ENCODE measurements around the gene MPRIP. TPM values are rescaled to one million over a fixed set of nuclear protein-coding genes. Genes with fewer than 3 reads are reported as not detected.

MPRIP gene
- total RNA-seq, 1 experiment from 2014 or later, result 140 TPM

DNA sequence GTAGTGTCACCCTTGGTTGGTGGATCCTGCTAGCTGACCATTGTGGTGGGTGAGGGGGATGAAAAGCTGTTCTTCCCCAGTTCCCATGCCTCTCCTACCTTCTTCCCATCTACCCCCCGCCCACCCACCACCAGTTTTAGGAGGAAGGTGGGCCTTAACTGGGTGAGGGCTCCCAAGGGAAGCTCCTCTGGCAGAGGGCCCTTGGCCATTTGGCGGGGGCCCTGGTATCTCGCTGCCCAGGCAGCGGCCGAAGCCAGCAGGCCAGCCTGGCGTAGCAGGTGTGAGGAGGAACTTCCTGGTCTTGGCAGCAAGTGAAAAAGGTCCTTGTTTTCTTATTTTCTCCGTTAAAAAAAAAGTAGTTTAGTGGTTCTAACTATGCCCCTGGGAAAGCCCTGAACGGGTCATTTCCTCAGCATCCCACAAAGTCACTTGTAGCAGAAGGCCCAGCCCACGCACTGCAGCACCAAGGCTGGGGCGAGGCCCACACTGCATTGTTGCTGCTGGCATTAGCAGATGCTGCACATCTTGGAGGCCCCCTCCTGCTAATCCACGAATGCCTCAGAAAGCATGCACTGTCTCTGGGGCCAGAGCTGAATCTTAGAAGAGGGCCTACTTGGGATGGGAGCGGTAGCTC, 72.5 kb downstream of the MPRIP start:
- Mint-ChIP-seq H3K27me3 (ENCODE audit: low read depth) (no peaks in the 10 kb centered on the region), H3K9me3 (no peaks in the 10 kb centered on the region), H3K27ac (no peak overlapping the region), H3K36me3 (no peaks in the 10 kb centered on the region), H3K4me1 (peaks cover under 1% of the 10 kb centered on the region; the same call in 1 of the 2 replicates), H3K4me3 (no peak overlapping the region)
- no peak for ATAC-seq
- no peak for DNase-seq (ENCODE audit: low spot score)
- CTCF ChIA-PET, result interaction anchor here (1.2 to 2.1 kb wide), 2 partner anchors 27 to 32 kb away, joined by 3 to 14 read pairs; no protein-coding TSS in a partner anchor
- POLR2A ChIA-PET, result no interaction called here
- no peak for TF ChIP-seq NR2C2 (CRISPR knock-in tag; IDR thresholded peaks at IDR 0.05)
- no peak for TF ChIP-seq HMGA2 (CRISPR knock-in tag; IDR thresholded peaks at IDR 0.05)
- no peak for TF ChIP-seq TCF7 (CRISPR knock-in tag; IDR thresholded peaks at IDR 0.05; ENCODE audit: low read depth)
- no peak for TF ChIP-seq ZNF138 (CRISPR knock-in tag; conservative IDR thresholded peaks at IDR 0.05)
- TF ChIP-seq TEAD1 (CRISPR knock-in tag; IDR thresholded peaks at IDR 0.05), result no peak
- TF ChIP-seq NFATC4 (CRISPR knock-in tag; IDR thresholded peaks at IDR 0.05), result no peak
- TF ChIP-seq, protein P1, sequence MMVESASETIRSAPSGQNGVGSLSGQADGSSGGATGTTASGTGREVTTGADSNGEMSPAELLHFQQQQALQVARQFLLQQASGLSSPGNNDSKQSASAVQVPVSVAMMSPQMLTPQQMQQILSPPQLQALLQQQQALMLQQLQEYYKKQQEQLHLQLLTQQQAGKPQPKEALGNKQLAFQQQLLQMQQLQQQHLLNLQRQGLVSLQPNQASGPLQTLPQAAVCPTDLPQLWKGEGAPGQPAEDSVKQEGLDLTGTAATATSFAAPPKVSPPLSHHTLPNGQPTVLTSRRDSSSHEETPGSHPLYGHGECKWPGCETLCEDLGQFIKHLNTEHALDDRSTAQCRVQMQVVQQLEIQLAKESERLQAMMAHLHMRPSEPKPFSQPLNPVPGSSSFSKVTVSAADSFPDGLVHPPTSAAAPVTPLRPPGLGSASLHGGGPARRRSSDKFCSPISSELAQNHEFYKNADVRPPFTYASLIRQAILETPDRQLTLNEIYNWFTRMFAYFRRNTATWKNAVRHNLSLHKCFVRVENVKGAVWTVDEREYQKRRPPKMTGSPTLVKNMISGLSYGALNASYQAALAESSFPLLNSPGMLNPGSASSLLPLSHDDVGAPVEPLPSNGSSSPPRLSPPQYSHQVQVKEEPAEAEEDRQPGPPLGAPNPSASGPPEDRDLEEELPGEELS (CRISPR knock-in tag; IDR thresholded peaks at IDR 0.05), result no peak
- no peak for TF ChIP-seq ZBTB21 (CRISPR knock-in tag; IDR thresholded peaks at IDR 0.05; ENCODE audit: borderline replicate concordance)
- TF ChIP-seq, protein P2, sequence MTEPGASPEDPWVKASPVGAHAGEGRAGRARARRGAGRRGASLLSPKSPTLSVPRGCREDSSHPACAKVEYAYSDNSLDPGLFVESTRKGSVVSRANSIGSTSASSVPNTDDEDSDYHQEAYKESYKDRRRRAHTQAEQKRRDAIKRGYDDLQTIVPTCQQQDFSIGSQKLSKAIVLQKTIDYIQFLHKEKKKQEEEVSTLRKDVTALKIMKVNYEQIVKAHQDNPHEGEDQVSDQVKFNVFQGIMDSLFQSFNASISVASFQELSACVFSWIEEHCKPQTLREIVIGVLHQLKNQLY (CRISPR knock-in tag; IDR thresholded peaks at IDR 0.05), result no peak
- TF ChIP-seq MYBL2 (CRISPR knock-in tag; IDR thresholded peaks at IDR 0.05), result no peak

DNA sequence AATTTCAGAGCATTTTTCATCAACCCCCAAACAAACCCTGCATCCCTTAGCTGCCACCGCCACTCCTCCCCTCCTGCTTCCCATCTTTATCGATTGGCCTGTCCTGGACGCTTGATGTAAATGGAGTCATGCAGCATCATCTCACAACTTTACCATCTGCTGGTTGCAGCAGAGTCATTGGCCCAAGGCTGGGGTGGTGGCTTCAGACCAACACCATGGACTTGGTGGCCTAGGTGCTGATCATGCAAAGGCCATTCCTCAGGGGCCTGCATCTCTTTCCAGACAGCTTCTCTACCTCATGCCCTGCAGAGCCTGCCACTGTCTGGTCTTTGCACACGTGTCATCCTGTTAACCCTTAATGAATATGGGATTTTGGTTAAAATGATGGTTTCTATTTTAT, 73.4 kb downstream of the MPRIP start:
- H3K27me3 Mint-ChIP-seq (ENCODE audit: low read depth), result no peaks in the 10 kb centered on the region
- no peaks in the 10 kb centered on the region for H3K36me3 Mint-ChIP-seq
- POLR2A ChIA-PET, result interaction anchor here (0.6 kb wide), 1 partner anchor 165 kb away, joined by 4 read pairs; no protein-coding TSS in a partner anchor
- TF ChIP-seq, protein P3, sequence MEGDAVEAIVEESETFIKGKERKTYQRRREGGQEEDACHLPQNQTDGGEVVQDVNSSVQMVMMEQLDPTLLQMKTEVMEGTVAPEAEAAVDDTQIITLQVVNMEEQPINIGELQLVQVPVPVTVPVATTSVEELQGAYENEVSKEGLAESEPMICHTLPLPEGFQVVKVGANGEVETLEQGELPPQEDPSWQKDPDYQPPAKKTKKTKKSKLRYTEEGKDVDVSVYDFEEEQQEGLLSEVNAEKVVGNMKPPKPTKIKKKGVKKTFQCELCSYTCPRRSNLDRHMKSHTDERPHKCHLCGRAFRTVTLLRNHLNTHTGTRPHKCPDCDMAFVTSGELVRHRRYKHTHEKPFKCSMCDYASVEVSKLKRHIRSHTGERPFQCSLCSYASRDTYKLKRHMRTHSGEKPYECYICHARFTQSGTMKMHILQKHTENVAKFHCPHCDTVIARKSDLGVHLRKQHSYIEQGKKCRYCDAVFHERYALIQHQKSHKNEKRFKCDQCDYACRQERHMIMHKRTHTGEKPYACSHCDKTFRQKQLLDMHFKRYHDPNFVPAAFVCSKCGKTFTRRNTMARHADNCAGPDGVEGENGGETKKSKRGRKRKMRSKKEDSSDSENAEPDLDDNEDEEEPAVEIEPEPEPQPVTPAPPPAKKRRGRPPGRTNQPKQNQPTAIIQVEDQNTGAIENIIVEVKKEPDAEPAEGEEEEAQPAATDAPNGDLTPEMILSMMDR (IDR thresholded peaks at IDR 0.05), result no peak
- TF ChIP-seq, protein P4, sequence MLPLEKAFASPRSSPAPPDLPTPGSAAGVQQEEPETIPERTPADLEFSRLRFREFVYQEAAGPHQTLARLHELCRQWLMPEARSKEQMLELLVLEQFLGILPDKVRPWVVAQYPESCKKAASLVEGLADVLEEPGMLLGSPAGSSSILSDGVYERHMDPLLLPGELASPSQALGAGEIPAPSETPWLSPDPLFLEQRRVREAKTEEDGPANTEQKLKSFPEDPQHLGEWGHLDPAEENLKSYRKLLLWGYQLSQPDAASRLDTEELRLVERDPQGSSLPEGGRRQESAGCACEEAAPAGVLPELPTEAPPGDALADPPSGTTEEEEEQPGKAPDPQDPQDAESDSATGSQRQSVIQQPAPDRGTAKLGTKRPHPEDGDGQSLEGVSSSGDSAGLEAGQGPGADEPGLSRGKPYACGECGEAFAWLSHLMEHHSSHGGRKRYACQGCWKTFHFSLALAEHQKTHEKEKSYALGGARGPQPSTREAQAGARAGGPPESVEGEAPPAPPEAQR (CRISPR knock-in tag; IDR thresholded peaks at IDR 0.05), result no peak
- TF ChIP-seq ZNF232 (CRISPR knock-in tag; IDR thresholded peaks at IDR 0.05) (no peak), NR3C1 (CRISPR knock-in tag; conservative IDR thresholded peaks at IDR 0.05; ENCODE audit: low read depth) (no peak), FOXJ3 (CRISPR knock-in tag; IDR thresholded peaks at IDR 0.05; ENCODE audit: borderline replicate concordance) (no peak), MXD4 (CRISPR knock-in tag; IDR thresholded peaks at IDR 0.05; ENCODE audit: borderline replicate concordance) (no peak), TCF7 (CRISPR knock-in tag; IDR thresholded peaks at IDR 0.05; ENCODE audit: low read depth) (no peak), SOX15 (CRISPR knock-in tag; IDR thresholded peaks at IDR 0.05) (no peak)
- TF ChIP-seq, protein P5, sequence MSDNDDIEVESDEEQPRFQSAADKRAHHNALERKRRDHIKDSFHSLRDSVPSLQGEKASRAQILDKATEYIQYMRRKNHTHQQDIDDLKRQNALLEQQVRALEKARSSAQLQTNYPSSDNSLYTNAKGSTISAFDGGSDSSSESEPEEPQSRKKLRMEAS (CRISPR knock-in tag; IDR thresholded peaks at IDR 0.05), result no peak
- TF ChIP-seq, protein P6, sequence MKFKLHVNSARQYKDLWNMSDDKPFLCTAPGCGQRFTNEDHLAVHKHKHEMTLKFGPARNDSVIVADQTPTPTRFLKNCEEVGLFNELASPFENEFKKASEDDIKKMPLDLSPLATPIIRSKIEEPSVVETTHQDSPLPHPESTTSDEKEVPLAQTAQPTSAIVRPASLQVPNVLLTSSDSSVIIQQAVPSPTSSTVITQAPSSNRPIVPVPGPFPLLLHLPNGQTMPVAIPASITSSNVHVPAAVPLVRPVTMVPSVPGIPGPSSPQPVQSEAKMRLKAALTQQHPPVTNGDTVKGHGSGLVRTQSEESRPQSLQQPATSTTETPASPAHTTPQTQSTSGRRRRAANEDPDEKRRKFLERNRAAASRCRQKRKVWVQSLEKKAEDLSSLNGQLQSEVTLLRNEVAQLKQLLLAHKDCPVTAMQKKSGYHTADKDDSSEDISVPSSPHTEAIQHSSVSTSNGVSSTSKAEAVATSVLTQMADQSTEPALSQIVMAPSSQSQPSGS (CRISPR knock-in tag; IDR thresholded peaks at IDR 0.05; ENCODE audit: borderline replicate concordance, low read depth), result no peak
- TF ChIP-seq, protein P7, sequence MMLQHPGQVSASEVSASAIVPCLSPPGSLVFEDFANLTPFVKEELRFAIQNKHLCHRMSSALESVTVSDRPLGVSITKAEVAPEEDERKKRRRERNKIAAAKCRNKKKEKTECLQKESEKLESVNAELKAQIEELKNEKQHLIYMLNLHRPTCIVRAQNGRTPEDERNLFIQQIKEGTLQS (CRISPR knock-in tag; conservative IDR thresholded peaks at IDR 0.05), result no peak
- TF ChIP-seq, protein P8, sequence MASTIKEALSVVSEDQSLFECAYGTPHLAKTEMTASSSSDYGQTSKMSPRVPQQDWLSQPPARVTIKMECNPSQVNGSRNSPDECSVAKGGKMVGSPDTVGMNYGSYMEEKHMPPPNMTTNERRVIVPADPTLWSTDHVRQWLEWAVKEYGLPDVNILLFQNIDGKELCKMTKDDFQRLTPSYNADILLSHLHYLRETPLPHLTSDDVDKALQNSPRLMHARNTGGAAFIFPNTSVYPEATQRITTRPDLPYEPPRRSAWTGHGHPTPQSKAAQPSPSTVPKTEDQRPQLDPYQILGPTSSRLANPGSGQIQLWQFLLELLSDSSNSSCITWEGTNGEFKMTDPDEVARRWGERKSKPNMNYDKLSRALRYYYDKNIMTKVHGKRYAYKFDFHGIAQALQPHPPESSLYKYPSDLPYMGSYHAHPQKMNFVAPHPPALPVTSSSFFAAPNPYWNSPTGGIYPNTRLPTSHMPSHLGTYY (CRISPR knock-in tag; IDR thresholded peaks at IDR 0.05), result no peak
- no peaks in the 10 kb centered on the region for H3K9me3 Mint-ChIP-seq
- CTCF ChIA-PET, result interaction anchor here (1.2 to 2.7 kb wide), 3 partner anchors 26 to 124 kb away, joined by 3 to 16 read pairs (median 3); no protein-coding TSS in a partner anchor
- ATAC-seq (no peak), DNase-seq (ENCODE audit: low spot score) (no peak)
- H3K4me3 Mint-ChIP-seq, result no peak overlapping the region
- peaks cover 9% of the 10 kb centered on the region; the same call in 1 of the 2 replicates for H3K4me1 Mint-ChIP-seq
- no peak overlapping the region; the same call in 1 of the 2 replicates for H3K27ac Mint-ChIP-seq
